Sigmoid colon (tissue), 4 donors: ENCODE measurements around the gene COG4.

ENCODE experiments used
- CTCF ChIP-seq, 4 experiments: fragments of 450-650 bp in 3 of 4; fragments of 200-600 bp in 1 of 4; IDR thresholded peaks; one replicate each; pipeline ENCODE4 v1.5.1; 2016 to 2019; ENCODE audit warnings: antibody characterized with exemption in 4 of 4, mild to moderate bottlenecking in 3 of 4, moderate library complexity in 2 of 4
- EP300 ChIP-seq, 4 donors: sonication (generic); formaldehyde crosslinking; IDR thresholded peaks; one replicate each; pipeline ENCODE4 v1.6.1; 2017; ENCODE audit warnings: antibody characterized with exemption in 4 of 4
- POLR2A ChIP-seq, 2 donors: fragments of 450-650 bp; IDR thresholded peaks; one replicate each; pipeline ENCODE4 v1.6.1; 2016; ENCODE audit warnings: antibody characterized with exemption in 2 of 2, mild to moderate bottlenecking in 2 of 2, moderate library complexity in 2 of 2
- POLR2AphosphoS5 ChIP-seq, 4 donors: sonication (generic); formaldehyde crosslinking; IDR thresholded peaks; one replicate each; pipeline ENCODE4 v1.6.1; 2017; ENCODE audit warnings: antibody characterized with exemption in 4 of 4

- TF ChIP-seq POLR2A (IDR thresholded peaks at IDR 0.05), result no peak
- no peak for TF ChIP-seq EP300 (IDR thresholded peaks at IDR 0.05)
- TF ChIP-seq CTCF (IDR thresholded peaks at IDR 0.05), result no peak
- peak in 3 of 4 donors; percentile 17 to 59 (median 56) for TF ChIP-seq POLR2AphosphoS5 (IDR thresholded peaks at IDR 0.05)
These were observed 68.9 kb downstream of the COG4 start, which contains the start of gene FCSK for GRCh38 chr16:70454222-70455034.
